Trophoblast cell (in vitro differentiated cells and primary cell): Measurements from ENCODE around the gene PTGES3L.
"Not testable (repeated sequence)": the region's sequence is repeated elsewhere in the genome, so short reads cannot be mapped to it uniquely, and the experiment has no call there.

Experiments
- DNase-seq, 2 donors: peaks; one replicate each; pipeline ENCODE4 v3.0.0-alpha.2; 2016
- H2AFZ ChIP-seq: 2 replicates; pipeline ENCODE4 v1.6.1; 2013; ENCODE audit warnings: low read length, moderate library complexity, mild to moderate bottlenecking; ENCODE audit not compliant: insufficient read depth, poor library complexity
- H2AK5ac ChIP-seq: 2 replicates; pipeline ENCODE4 v1.6.1; 2013; ENCODE audit warnings: mild to moderate bottlenecking, low read length
- H2BK120ac ChIP-seq: 2 replicates; pipeline ENCODE4 v1.6.1; 2013; ENCODE audit warnings: low read length, mild to moderate bottlenecking, moderate library complexity; ENCODE audit not compliant: insufficient read depth, poor library complexity
- H2BK12ac ChIP-seq: 2 replicates; pipeline ENCODE4 v1.6.1; 2013; ENCODE audit warnings: mild to moderate bottlenecking, low read length, moderate library complexity
- H2BK5ac ChIP-seq: 2 replicates; pipeline ENCODE4 v1.6.1; 2013; ENCODE audit warnings: low read length, low read depth, moderate library complexity, mild to moderate bottlenecking; ENCODE audit not compliant: poor library complexity
- H3K14ac ChIP-seq: 2 replicates; pipeline ENCODE4 v1.6.1; 2013; ENCODE audit warnings: mild to moderate bottlenecking, low read length
- H3K18ac ChIP-seq: 2 replicates; pipeline ENCODE4 v1.6.1; 2013; ENCODE audit warnings: mild to moderate bottlenecking, low read length
- H3K23ac ChIP-seq: 2 replicates; pipeline ENCODE4 v1.6.1; 2013; ENCODE audit warnings: low read length
- H3K27ac ChIP-seq: 2 replicates; pipeline ENCODE4 v1.5.1; 2013; ENCODE audit warnings: low read depth, mild to moderate bottlenecking, inconsistent platforms, low read length, moderate library complexity
- H3K27me3 ChIP-seq: 2 replicates; pipeline ENCODE4 v1.6.1; 2013; ENCODE audit warnings: inconsistent platforms, mild to moderate bottlenecking, low read length, moderate library complexity; ENCODE audit not compliant: insufficient read depth
- H3K36me3 ChIP-seq, 2 experiments: 1 replicate in 1 of 2; 2 replicates in 1 of 2; pipeline ENCODE4 v1.6.1; 2013; ENCODE audit warnings: low read length in 2 of 2, mild to moderate bottlenecking in 2 of 2, moderate library complexity in 1 of 2; ENCODE audit not compliant: insufficient read depth in 2 of 2, control insufficient read depth in 1 of 2
- H3K4ac ChIP-seq: 2 replicates; pipeline ENCODE4 v1.6.1; 2013; ENCODE audit warnings: low read depth, mild to moderate bottlenecking, low read length, moderate library complexity
- H3K4me1 ChIP-seq, 2 experiments: 1 replicate in 1 of 2; 2 replicates in 1 of 2; pipeline ENCODE4 v1.6.1; 2013; ENCODE audit warnings: low read length in 2 of 2, mild to moderate bottlenecking in 2 of 2, moderate library complexity in 1 of 2; ENCODE audit not compliant: insufficient read depth in 2 of 2, control insufficient read depth in 1 of 2
- H3K4me2 ChIP-seq: 2 replicates; pipeline ENCODE4 v1.6.1; 2013; ENCODE audit warnings: inconsistent platforms, mild to moderate bottlenecking, low read length, moderate library complexity
- H3K4me3 ChIP-seq: 2 replicates; pipeline ENCODE4 v1.5.1; 2013; ENCODE audit warnings: mild to moderate bottlenecking, low read depth, low read length, inconsistent platforms
- H3K79me1 ChIP-seq: one replicate; pipeline ENCODE4 v1.6.1; 2013; ENCODE audit warnings: low read length
- H3K79me2 ChIP-seq: 2 replicates; pipeline ENCODE4 v1.6.1; 2013; ENCODE audit warnings: low read length, mild to moderate bottlenecking; ENCODE audit not compliant: control insufficient read depth, insufficient read depth, poor library complexity
- H3K9ac ChIP-seq: 2 replicates; pipeline ENCODE4 v1.6.1; 2013; ENCODE audit warnings: mild to moderate bottlenecking, low read length
- H3K9me3 ChIP-seq: 2 replicates; pipeline ENCODE4 v1.6.1; 2013; ENCODE audit warnings: low read depth, mild to moderate bottlenecking, control low read depth, inconsistent platforms, low read length; ENCODE audit not compliant: insufficient read depth
- H4K12ac ChIP-seq: 2 replicates; pipeline ENCODE4 v1.6.1; 2013; ENCODE audit warnings: low read depth, mild to moderate bottlenecking, low read length, moderate library complexity
- H4K8ac ChIP-seq: 2 replicates; pipeline ENCODE4 v1.6.1; 2013; ENCODE audit warnings: low read depth, mild to moderate bottlenecking, low read length, moderate library complexity
- H4K91ac ChIP-seq: one replicate; pipeline ENCODE4 v1.6.1; 2013; ENCODE audit warnings: low read depth, mild to moderate bottlenecking, low read length, moderate library complexity
- WGBS: extraction: QIAGEN DNeasy Blood & Tissue Kit; methylation state at CpG from one replicate; pipeline ENCODE4 v1.1.7; 2013; ENCODE audit warnings: missing lambda C conversion rate; ENCODE audit not compliant: insufficient read length, insufficient coverage; ENCODE audit errors: extremely low coverage; 5-methylcytosine and 5-hydroxymethylcytosine counted together

The PTGES3L gene

GRCh38 chr17:42975265-42975664 lies 4.6 kb downstream of the PTGES3L start:
- H2BK120ac ChIP-seq = no peak overlapping the region
- WGBS = no CpG with 5 or more reads among the region's 2 CpGs
- H3K79me1 ChIP-seq = peaks cover 5% of the 10 kb centered on the region
- H3K27me3 ChIP-seq = no peaks in the 10 kb centered on the region
- no peak overlapping the region for H3K4ac ChIP-seq
- H3K79me2 ChIP-seq = peaks cover 2% of the 10 kb centered on the region
- H4K8ac ChIP-seq = no peak overlapping the region
- no peak overlapping the region for H2AFZ ChIP-seq
- no peak overlapping the region for H3K4me2 ChIP-seq
- no peak overlapping the region for H3K4me3 ChIP-seq
- H2BK5ac ChIP-seq = no peak overlapping the region
- H4K12ac ChIP-seq = no peak overlapping the region
- no peak for DNase-seq
- no peaks in the 10 kb centered on the region for H3K36me3 ChIP-seq
- no peaks in the 10 kb centered on the region for H3K9me3 ChIP-seq
- no peak overlapping the region for H4K91ac ChIP-seq
- H3K23ac ChIP-seq = no peak overlapping the region
- no peak overlapping the region for H3K18ac ChIP-seq
- peaks cover 5 to 7% of the 10 kb centered on the region in 2 experiments for H3K4me1 ChIP-seq
- no peak overlapping the region for H3K9ac ChIP-seq
- H3K14ac ChIP-seq = no peak overlapping the region
- H3K27ac ChIP-seq = no peak overlapping the region
- no peak overlapping the region for H2BK12ac ChIP-seq
- no peak overlapping the region for H2AK5ac ChIP-seq

GRCh38 chr17:42973323-42973722 lies 6.6 kb downstream of the PTGES3L start:
- H2AK5ac ChIP-seq, H4K8ac ChIP-seq, H4K91ac ChIP-seq, H3K4ac ChIP-seq, H3K27ac ChIP-seq, H3K4me1 ChIP-seq, H3K4me2 ChIP-seq, H3K9ac ChIP-seq, H3K36me3 ChIP-seq, H4K12ac ChIP-seq, H3K14ac ChIP-seq, H2BK12ac ChIP-seq, H3K23ac ChIP-seq, H2BK120ac ChIP-seq, H2AFZ ChIP-seq, H3K4me3 ChIP-seq, H3K79me1 ChIP-seq, H3K79me2 ChIP-seq, DNase-seq, H2BK5ac ChIP-seq, H3K9me3 ChIP-seq, H3K27me3 ChIP-seq, H3K18ac ChIP-seq: not testable (repeated sequence)
- no CpG with 5 or more reads among the region's 18 CpGs for WGBS

- no peaks in the 10 kb centered on the region for H3K4me1 ChIP-seq
- H3K4me2 ChIP-seq = no peak overlapping the region
These were observed 8.3 kb downstream of the PTGES3L start for GRCh38 chr17:42971589-42971988.

DNA sequence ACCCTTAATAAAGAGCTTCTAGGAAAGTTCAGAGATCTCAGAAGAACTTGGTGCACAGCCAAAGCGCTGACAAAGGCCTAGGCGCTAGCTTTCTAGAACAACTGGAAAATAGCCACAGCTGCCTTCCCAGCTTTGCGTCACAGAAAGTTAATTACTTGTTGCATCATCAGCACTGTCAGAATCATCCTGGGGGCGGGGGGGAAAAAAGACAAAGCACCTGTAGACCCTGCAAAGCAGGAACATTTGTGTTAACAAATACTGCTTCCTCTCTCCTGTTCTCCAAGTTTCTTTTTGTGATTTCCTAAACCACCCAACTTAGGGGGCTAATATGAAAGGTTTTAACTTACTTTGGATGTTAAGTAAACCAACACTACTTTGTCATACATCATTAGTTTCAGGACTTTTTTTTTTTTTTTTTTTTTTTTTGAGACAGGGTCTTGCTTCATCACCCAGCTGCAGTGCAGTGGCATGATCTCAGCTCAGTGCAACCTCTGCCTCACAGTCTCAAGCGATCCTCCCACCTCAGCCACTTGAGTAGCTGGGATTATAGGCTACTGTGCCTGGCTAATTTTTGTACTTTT lies 10.8 kb downstream of the PTGES3L start:
- H3K27ac ChIP-seq = no peak overlapping the region
- no peak overlapping the region for H2AFZ ChIP-seq
- no peak overlapping the region for H2BK120ac ChIP-seq
- no peak overlapping the region for H2AK5ac ChIP-seq
- no peak overlapping the region for H4K8ac ChIP-seq
- DNase-seq = peak in 1 of 2 donors; percentile 78
- H3K23ac ChIP-seq = no peak overlapping the region
- H3K79me1 ChIP-seq = peaks cover 3% of the 10 kb centered on the region
- H3K9me3 ChIP-seq = no peaks in the 10 kb centered on the region
- no peak overlapping the region for H3K4me2 ChIP-seq
- no peak overlapping the region for H3K14ac ChIP-seq
- H2BK5ac ChIP-seq = no peak overlapping the region
- no peak overlapping the region for H2BK12ac ChIP-seq
- H3K18ac ChIP-seq = no peak overlapping the region
- no peak overlapping the region for H4K12ac ChIP-seq
- no peaks in the 10 kb centered on the region for H3K4me1 ChIP-seq
- H4K91ac ChIP-seq = no peak overlapping the region
- H3K4ac ChIP-seq = no peak overlapping the region
- H3K9ac ChIP-seq = no peak overlapping the region
- no peaks in the 10 kb centered on the region for H3K36me3 ChIP-seq
- no peaks in the 10 kb centered on the region for H3K27me3 ChIP-seq
- WGBS = no CpG with 5 or more reads among the region's 5 CpGs
- H3K4me3 ChIP-seq = no peak overlapping the region
- H3K79me2 ChIP-seq = peaks cover 2% of the 10 kb centered on the region

More at GRCh38 chr17:42971589-42971988, 8.3 kb downstream of the PTGES3L start:
- Histone ChIP-seq H3K36me3 (no peaks in the 10 kb centered on the region), H3K9me3 (no peaks in the 10 kb centered on the region), H3K79me1 (no peaks in the 10 kb centered on the region), H3K27me3 (no peaks in the 10 kb centered on the region), H3K9ac (no peak overlapping the region), H3K4me3 (no peak overlapping the region), H3K14ac (no peak overlapping the region), H4K12ac (no peak overlapping the region), H4K91ac (no peak overlapping the region), H2AK5ac (no peak overlapping the region), H2AFZ (no peak overlapping the region), H3K27ac (no peak overlapping the region), H2BK5ac (no peak overlapping the region), H4K8ac (no peak overlapping the region), H2BK120ac (no peak overlapping the region), H3K79me2 (no peaks in the 10 kb centered on the region), H3K4ac (no peak overlapping the region), H3K23ac (no peak overlapping the region), H3K18ac (no peak overlapping the region), H2BK12ac (no peak overlapping the region)
- no peak for DNase-seq
- no CpG with 5 or more reads among the region's 5 CpGs for WGBS
